GM18858 (cell line): Measurements from ENCODE around the gene RTBDN.
"Not testable (repeated sequence)": the region's sequence is repeated elsewhere in the genome, so short reads cannot be mapped to it uniquely, and the experiment has no call there.

Experiments used
- ATAC-seq: cut with Tn5 transposase; IDR thresholded peaks from one replicate; pipeline ENCODE4 v1.9.1; 2021; ENCODE audit not compliant: unreplicated experiment

RTBDN gene

DNA sequence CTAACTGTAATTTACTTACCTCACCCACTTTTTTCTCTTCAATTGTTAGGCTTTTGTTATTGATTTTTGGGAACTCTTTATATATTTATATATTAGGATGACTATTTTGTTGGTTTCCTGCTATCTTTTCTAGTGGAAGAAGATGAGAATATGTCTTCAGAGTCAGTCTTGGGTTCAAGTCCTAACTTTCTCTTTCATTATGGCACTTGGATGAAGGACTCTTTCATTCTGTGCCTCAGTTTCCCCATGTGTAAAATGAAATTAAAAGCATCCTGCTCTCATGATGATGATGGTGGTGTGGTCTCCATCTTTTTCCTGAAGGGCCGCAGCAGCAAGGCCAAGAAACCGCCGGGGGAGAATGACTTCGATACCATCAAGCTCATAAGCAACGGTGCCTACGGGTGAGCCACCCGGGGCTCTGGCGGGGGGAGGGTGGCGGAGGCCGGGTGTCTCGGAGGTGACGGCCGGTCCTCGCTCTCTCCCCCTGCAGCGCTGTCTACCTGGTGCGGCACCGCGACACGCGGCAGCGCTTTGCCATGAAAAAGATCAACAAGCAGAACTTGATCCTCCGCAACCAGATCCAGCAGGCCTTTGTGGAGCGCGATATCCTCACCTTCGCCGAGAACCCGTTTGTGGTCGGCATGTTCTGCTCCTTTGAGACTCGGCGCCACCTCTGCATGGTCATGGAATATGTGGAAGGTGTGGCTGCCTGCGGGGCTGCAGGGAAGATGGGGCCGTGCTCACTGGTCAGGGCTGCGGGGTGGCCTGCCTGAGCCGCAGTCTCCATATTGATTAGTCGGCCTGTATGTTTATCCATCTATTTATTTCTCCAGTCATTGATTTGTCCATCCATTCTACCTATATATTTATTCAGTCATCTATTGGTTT, 23.9 kb upstream of the RTBDN start:
- ATAC-seq = no peak

DNA sequence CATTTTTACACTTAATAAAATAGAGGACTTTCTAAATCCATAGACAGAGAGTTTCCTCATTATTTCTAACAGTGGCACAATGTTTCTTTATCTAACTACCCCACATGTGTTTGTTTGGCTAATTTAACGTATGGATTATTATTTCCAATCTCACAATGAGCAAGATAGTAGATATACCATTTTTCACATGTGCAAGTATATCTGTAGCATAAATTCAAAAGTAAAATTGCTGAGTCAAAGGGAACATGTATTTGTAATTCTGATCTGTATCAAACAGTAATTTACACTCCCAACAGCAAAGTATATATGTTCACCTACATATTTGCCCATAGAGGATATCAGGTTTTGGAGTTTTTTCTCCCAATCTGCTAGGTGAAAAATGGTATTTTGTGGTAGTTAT, 22.3 kb upstream of the RTBDN start:
- ATAC-seq = no peak

DNA sequence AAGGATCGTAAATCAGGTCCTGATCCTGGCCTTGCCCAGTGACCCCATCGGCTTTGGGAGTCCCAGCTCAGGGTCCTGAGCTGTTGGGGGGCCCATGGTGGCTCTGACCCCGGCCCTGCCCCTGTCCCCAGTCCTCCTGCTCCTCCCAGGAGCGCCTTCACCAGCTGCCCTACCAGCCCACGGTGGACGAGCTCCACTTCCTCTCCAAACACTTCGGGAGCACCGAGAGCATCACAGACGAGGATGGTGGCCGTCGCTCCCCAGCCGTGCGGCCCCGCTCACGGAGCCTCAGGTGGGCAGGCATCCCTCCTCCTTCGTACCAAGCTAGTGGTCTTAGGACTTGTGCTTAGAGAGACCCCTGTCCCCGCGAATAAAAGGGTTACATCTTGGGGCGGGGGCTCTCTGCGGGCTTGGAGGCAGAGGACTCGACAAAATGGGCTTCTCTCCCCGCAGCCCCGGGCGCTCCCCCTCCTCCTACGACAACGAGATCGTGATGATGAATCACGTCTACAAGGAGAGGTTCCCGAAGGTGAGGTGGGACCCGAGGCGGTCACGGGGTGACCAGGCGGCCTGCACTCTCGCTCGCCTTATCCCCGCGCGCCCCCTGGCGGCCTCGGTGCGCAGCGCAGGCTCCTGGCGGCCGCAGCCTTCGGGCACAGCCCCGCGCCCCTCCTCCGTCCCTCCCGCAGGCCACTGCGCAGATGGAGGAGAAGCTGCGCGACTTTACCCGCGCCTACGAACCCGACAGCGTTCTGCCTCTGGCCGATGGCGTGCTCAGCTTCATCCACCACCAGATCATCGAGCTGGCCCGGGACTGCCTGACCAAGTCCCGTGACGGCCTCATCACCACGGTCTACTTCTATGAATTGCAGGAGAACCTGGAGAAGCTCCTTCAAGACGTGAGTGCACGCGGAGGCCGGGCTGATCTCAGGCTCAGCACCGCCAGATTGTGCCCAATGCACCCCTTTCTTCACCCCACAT, 13.1 kb upstream of the RTBDN start:
- ATAC-seq = no peak

DNA sequence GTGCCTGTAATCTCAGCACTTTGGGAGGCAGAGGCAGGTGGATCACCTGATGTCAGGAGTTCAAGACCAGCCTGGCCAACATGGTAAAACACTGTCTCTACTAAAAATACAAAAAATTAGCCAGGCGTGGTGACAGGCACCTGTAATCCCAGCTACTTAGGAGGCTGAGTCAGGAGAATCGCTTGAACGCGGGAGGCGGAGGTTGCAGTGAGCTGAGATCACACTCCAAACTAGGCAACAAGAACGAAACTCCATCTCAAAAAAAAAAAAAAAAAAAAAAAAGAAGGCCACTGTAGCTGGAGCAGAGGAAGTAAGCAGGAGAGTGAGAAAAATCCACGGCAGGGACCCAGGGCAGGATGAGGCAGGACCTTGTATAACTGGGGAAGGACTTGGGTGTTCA, 12.2 kb upstream of the RTBDN start:
- not testable (repeated sequence) for ATAC-seq

DNA sequence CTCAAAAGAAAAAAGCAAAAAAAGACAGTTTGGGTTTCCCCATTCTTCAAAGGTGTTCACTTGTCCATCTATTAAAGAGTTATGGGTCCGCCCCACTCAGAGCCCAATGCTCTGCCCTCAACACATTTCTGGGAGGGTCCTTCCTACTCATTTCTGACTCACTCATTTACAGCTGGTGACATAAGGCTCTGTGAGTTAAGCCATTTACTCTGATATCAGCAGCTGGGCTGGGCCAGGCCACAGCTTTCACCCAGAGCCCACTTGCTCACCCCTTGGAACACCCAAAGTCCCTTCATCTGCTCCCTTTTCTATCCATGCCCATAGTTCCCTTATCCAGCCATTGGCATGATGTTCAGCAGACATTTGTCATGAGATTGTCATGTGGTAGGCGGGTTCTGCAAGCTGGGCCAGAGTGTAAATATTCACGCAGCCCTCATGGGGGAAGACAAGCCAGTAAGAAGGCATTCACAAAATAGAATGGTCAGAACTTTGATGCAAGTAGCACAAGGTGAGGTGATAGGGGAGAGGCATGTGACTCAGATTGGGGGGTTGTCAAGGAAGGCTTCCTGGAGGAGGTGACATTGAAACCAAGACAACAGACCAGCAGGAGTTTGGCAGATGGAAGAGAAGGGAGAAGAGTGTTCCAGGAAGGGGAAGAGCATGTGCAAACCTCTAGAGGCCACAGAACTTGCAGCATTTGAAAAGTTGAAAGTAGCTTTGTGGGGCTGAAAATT, 9.8 kb upstream of the RTBDN start:
- no peak for ATAC-seq

DNA sequence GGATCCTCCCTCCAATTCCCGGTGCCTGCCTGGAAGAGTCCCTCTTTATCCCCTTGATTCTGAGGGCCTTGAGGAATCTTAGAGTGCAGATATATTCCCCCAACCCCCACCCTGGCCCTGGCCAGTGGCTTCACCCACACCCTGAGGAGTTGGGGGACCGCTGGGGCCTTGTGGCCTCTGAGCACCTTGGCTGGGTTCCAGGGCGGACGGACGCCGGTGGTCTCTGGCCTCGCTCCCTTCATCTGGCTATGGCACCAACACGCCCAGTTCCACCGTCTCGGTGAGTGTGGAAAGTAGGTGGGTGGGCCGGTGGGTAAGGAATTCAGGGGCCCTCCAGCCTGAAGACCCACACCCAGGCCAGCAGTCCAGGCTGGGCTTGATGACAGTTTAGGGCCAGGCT, 8.9 kb upstream of the RTBDN start:
- ATAC-seq = no peak

DNA sequence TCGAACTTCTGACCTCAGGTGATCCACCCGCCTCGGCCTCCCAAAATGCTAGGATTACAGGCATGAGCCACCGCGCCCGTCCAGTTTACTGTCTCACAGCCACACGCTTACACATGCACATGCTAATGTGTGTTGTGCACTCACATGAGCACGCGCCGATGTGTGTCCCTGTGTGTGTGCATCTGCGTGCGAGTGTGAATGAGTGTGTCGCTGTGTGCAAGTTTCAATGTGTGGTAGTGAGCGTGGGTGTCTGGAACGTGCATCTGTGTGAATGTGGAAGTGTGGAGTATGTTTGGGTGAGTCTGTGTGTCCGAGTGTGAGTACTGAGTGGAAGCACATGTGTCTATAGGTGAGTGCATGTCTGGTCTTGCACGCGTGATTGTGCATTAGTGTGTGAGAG, 8.1 kb upstream of the RTBDN start:
- no peak for ATAC-seq

DNA sequence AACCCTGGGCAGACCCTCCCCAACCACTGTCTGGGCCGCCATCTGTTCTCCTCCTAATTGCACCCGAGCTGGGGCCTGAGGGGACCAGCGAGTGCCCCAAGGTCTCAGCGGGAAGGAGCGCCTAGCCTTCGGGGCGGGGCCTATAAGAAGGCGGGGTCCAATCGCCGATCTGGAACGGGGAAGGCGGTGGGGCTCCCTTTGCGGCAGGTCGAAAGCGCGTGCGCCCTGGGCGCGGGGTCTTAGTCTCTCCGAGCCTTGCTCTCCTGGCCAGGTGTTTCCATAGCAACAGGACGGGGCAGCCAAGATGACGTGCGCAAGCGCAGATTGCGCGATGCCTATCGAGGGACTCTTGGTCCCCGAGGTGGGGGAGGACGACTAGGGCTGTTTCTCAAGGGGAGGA, 6.7 kb upstream of the RTBDN start:
- no peak for ATAC-seq

DNA sequence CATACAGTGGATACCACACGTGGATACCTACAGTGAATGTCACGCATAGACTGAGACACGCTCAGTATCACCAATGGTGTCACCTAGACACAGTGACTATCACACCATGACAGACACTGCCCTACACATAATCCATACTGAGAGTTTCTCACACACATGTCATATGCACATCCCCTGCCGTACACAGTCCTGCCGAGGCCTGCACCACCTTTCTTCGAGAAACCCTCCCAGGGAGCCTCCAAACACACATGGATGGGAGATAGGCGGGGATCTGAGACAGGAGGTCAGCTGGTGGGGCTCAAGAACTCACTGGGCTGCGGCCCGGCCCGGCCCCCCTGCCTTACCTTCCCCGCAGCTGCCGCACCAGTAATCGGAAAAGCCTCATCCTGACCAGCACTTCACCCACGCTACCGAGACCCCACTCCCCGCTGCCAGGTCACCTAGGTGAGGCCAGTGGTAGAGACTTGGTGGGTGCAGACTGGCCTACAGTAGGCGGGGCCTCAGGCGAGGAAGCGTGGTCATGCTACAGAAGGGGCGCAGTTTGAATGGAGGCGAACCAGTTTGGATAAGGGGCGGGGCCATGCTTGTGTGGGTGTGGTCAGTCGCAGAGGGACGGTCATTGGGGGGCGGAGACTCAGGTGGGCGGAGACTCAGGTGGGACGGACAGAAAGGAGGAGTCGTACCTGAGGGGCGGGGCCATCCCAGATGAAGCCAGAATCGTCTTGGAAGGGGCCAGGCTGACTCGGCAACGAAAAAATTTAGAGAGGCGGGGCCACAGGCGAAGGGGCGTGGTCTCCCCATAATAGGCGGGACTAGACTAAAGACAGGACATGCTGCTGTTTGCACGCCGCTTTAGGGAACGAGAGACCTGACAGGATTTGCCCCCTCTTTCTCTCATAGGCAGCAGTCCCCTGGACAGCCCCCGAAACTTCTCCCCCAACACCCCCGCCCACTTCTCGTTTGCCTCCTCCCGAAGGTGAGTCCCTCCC, 6.0 kb upstream of the RTBDN start:
- ATAC-seq = no peak

DNA sequence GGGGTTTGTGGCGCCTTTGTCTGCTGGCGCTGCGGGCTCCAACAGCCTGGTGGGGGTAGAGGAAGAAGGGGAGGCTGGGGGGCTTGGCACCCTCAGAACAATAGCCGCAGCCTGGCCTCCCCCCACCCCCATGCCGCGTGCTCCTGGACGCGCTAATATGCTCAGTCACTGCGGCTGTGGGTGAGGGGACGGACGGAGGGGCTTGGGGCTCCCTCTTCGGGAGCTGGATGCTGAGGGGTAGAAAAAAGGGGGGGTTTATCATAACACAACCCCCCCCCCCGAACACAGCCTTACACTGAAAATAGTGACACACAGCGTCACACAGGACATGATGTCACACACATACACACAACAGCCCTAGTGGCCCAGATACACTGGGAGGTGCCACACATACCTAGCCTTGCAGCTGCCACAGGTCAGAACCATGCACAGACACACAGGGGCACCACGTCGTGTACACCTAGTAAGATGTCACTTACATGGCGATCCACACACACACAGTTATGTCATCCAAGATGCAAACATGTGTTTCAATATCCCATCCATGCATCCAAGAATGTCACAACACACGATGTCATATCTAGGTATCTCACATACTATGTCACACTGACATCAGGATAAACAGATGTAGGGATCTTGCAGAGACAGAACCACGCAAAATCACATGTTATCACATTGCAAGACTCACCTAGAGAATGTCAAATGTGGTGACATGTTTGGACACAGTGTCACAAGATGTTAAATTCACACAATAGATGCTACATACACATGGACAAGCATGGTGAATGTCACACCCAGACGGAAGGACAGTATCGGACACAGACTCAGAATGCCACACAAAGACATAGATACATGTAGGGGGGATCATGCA, 4.7 kb upstream of the RTBDN start:
- no peak for ATAC-seq

DNA sequence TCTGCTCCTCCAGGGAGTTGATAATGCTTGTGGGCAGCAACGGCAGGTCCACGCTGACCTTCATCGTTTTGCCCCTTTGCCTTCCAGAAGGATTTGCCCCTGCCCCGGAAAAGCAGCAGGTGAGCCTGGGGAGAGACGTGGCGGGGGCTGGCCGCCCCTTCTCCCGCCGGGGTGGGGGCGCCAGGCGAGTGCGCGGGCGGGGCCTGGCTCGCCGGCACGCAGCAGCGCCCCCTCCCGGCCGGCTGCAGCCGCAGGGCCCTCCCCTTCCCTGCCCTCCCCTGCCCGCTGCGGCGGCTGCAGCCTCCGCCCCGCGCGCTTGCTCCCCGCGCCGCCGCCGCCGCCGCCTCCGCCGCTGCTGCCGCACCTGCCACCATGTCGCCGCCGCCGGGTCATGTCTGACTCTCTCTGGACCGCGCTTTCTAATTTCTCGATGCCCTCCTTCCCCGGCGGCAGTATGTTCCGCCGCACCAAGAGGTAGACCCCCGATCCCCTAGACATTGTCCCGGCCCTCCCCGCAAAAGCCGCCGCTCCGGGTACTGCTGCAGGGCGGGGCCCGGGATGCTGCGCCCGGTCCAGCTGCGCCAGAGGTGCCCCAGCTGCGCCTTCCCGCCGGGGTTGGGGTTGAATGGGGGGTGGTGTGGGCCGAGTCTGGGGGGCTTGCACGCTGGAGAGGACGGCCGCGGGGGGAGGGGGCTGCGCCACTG, 4.0 kb upstream of the RTBDN start, which contains the start of gene MAST1:
MAST1 (plus strand) TSS at position 334 of the 704 bp plus-strand sequence; CDS start at position 392, 58 bp downstream.
- ATAC-seq = no peak

DNA sequence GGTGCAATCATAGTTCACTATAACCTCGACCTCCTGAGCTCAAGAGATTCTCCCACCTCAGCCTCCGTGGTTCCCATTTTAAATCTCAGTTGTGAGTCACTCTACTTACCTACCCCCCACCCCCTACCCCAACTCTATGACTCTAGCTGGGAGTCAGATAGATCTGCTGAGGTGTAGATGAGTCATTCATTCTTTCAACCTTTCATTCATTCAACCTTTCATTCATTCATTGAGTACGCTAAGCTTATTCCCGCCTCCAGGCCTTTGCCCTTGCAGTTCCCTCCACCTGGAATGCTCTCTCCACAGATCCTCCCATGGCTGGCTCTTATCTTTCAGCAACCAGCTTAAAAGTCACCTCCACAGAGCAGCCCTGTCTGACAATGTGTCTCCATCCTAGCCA, 2.8 kb upstream of the RTBDN start:
- no peak for ATAC-seq

DNA sequence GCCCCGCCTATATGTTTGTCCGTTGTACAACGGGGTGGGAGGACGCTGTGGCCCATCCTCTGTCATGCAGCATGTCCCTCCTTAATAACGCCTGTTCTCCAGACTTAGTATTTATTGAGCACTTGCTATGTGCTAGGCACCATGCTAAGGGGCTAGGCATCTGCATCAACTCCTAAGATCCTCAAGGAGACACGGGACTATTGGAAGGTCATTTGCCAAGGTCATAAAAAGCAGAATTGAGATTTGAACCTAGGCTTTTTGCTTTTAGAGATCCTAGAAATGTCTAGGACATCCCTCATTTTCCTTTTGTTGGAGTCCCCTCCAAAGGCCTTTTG, 2.1 kb upstream of the RTBDN start:
- ATAC-seq = no peak

DNA sequence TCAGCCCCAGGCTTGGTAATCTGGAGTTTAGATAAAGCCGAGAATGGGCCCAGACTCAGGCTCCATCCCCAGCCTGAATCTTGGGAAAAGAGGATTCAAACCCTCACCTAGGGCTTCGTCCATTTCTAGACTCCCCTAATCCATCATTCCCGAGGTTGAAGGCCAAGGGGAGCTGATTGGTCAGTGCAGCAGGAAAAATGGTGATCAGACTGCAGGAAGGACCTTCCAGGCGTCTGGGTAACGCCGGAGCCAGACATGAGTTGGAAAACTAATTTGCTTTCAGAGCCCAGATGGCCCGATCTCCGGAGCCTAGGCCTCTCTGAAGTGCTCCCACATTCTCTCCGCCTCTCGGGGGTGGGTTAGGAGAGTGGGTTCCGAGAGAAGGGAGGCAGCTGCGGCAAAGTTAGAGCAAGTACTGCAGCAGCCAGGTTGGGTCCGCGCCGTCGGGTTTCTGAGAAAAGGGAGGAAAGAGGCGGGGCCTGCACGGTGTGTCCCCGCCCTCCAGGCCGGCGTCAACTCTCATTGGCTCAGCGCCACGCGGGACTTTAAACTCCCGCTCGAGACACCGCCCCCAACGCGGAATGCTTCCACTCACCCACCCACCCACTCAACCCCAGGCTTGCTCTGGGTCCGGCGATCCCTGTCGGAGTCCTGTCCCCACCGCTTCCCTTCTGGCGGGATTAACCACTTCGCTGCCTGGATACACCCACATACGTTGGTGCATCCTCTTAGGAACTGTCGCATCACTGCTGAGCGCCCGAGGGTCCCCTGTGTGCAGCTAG, 788 bp upstream of the RTBDN start:
- ATAC-seq = no peak

DNA sequence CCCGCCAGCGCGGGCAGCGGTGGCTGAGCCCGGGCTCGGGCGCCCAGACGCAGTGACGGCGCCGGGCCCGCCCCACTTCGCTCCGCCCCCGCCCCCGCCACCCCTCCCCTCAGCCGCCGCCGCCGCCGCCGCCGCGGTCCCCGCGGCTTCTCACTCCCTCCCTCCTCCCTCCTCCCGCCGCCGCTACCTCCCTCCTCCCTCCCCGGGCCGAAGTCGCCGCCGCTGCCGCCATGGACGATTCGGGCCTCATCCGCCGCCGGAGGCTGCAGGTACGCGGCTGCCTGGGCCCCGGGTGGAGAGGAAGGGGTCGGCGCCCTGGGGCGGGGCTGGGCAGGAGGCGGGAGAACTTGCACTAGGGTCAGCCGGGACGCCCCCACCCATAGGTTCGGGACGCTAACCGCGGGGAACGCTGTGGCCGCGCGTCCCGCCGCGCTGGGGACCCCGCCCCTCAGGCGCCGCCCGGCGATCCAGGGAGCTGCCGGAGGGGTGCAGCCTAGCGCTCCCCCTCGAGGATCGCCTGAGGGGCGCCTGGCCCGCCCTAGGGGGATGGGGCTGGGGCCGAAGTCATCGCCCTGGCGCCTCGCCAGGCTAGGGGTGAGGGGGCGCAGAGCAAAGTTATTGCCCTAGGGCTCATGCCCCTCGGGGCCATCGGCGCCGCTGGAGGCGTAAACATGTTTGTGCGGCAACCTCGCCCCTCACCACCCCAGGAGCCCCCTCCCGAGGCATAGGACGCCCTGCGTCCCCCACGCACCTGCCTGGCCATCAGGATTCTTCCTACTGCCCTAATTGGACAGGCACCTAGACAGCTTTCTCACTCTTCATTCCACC, 427 bp downstream of the RTBDN start:
- ATAC-seq = no peak

DNA sequence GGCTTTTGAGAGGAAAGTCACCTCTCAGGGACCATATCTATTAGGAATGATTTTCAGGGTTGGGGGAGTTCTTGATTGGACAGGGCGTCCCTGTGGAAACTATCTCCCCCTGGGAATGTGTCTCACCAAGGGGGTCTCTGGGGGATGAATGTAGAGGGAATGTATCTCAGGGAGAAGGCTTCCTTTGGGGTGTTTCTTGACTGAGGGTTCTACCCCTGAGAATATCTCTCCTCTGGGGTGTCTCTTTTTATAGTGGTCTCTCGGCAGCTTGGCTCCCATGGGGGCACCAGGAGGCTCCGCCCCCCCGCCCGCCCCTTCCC, 1.0 kb downstream of the RTBDN start:
- no peak for ATAC-seq

DNA sequence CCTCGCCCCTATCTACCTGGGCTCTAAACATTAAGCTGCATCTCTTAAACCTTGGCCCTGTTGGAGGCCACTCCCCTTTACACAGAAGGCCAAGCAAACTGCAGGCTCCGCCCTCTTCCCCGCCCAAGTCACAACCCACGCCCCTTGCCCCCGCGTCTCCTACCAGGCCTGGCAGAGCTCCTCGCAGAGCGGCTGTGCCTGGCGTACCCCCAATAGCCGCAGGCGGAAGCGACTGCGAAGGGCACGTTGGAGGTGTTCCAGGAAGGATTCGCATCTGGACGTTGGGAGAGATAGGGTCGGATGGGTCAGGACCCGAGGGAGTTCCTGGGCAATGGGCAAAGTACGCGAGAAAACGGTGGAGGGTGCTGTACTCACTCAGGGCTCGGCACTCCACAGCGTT, 5.9 kb downstream of the RTBDN start:
- ATAC-seq = no peak
